HG03097 (cell line): ENCODE data around the gene CSPG4.
"Not testable (repeated sequence)": the region's sequence is repeated elsewhere in the genome, so short reads cannot be mapped to it uniquely, and the experiment has no call there.

Experiments used
- ATAC-seq: cut with Tn5 transposase; IDR thresholded peaks from one replicate; pipeline ENCODE4 v1.9.1; 2021; ENCODE audit not compliant: unreplicated experiment, low FRiP score

CSPG4 gene

GRCh38 chr15:75725719-75726607 is 13.3 kb upstream of the CSPG4 start:
- no peak for ATAC-seq

GRCh38 chr15:75725006-75725718 is 12.5 kb upstream of the CSPG4 start:
- no peak for ATAC-seq

- ATAC-seq, result no peak
Measured at GRCh38 chr15:75723847-75724660, 11.4 kb upstream of the CSPG4 start.

GRCh38 chr15:75723171-75723846 is 10.7 kb upstream of the CSPG4 start:
- no peak for ATAC-seq

GRCh38 chr15:75721923-75722870 is 9.5 kb upstream of the CSPG4 start:
- ATAC-seq, result no peak

GRCh38 chr15:75721480-75721922 is 8.9 kb upstream of the CSPG4 start:
- no peak for ATAC-seq

- no peak for ATAC-seq
Measured at GRCh38 chr15:75720787-75721479, 8.3 kb upstream of the CSPG4 start.

GRCh38 chr15:75720297-75720696 is 7.6 kb upstream of the CSPG4 start:
- ATAC-seq, result no peak

- ATAC-seq, result no peak
Measured at GRCh38 chr15:75718328-75718727, 5.7 kb upstream of the CSPG4 start.

GRCh38 chr15:75717001-75717400 is 4.4 kb upstream of the CSPG4 start:
- not testable (repeated sequence) for ATAC-seq

GRCh38 chr15:75716249-75716950 is 3.8 kb upstream of the CSPG4 start:
- ATAC-seq, result not testable (repeated sequence)

GRCh38 chr15:75715312-75715832 is 2.7 kb upstream of the CSPG4 start:
- ATAC-seq, result not testable (repeated sequence)

- no peak for ATAC-seq
Measured at GRCh38 chr15:75714195-75714594, 1.5 kb upstream of the CSPG4 start.

- no peak for ATAC-seq
Measured at GRCh38 chr15:75713338-75713895, 769 bp upstream of the CSPG4 start.

GRCh38 chr15:75711495-75711894 is 1.2 kb downstream of the CSPG4 start:
- ATAC-seq, result not testable (repeated sequence)

- ATAC-seq, result not testable (repeated sequence)
Measured at GRCh38 chr15:75710874-75711273, 1.8 kb downstream of the CSPG4 start.

GRCh38 chr15:75709458-75709857 is 3.2 kb downstream of the CSPG4 start:
- not testable (repeated sequence) for ATAC-seq

GRCh38 chr15:75706682-75706954 is 6.0 kb downstream of the CSPG4 start:
- no peak for ATAC-seq
